Skeletal muscle tissue (tissue), 2 donors: ENCODE data around the gene PANK1. TPM values are rescaled to one million over a fixed set of nuclear protein-coding genes. Genes with fewer than 3 reads are reported as not detected.

Source experiments
- small RNA-seq: library from RNA; depleted of rRNA; stranded (forward); fragments of <200 nt; gene quantifications from one replicate; pipeline ENCODE3, GENCODE V24; 2014
- total RNA-seq: library from RNA; depleted of rRNA; stranded (reverse); fragments of >200 nt; gene quantifications from one replicate; pipeline ENCODE4 v1.2.3, GENCODE V29; 2014

PANK1 gene
- total RNA-seq, 1 donor from 2014 or later, result 17.7 TPM

Small RNA genes lying within 50 kb of the gene (small RNA-seq; reads per million reads assigned to genes)
- gene MIR107, result 163 reads per million, percentile 97 among the genes with 10 or more reads in this experiment

Other genes starting within 250 kb of the PANK1 start
- 9.9 TPM for gene IFIT5, start 230.7 kb downstream of the PANK1 start, total RNA-seq
- gene SLC16A12, start 109.6 kb downstream of the PANK1 start, total RNA-seq, result 1.6 TPM
- gene KIF20B, start 56.3 kb upstream of the PANK1 start, total RNA-seq, result 4.2 TPM